Measurements from ENCODE around the gene WTAP.

DNA sequence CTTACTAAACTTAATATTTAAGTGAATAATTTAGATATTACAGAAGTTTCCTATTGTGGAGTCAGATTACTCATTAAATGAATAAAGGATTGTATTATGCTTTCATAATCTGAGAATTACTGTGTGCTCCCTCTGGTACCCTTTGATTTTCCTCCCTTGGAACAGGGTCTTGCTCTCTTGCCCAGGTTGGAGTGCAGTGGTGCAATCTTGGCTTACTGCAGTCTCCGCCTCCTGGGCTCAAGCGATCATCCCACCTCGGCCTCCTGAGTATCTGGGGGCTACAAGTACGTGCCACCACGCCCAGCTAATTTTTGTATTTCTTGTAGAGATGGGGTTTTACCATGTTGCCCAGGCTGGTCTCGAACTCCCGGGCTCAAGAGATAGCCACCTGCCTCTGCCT is 9.6 kb downstream of the WTAP start:
- TF ChIP-seq CTCF (IDR thresholded peaks at IDR 0.05) (no peak), POLR2A (IDR thresholded peaks at IDR 0.05) (no peak)
